Measurements from ENCODE around the gene COPZ1. TPM values are rescaled to one million over a fixed set of nuclear protein-coding genes. Genes with fewer than 3 reads are reported as not detected.
A peak's percentile ranks its signal among the peaks of the same experiment; 100 is the strongest.

The COPZ1 gene
- total RNA-seq, 4 donors from 2014 or later = 91.8 to 145 (median 107) TPM

DNA sequence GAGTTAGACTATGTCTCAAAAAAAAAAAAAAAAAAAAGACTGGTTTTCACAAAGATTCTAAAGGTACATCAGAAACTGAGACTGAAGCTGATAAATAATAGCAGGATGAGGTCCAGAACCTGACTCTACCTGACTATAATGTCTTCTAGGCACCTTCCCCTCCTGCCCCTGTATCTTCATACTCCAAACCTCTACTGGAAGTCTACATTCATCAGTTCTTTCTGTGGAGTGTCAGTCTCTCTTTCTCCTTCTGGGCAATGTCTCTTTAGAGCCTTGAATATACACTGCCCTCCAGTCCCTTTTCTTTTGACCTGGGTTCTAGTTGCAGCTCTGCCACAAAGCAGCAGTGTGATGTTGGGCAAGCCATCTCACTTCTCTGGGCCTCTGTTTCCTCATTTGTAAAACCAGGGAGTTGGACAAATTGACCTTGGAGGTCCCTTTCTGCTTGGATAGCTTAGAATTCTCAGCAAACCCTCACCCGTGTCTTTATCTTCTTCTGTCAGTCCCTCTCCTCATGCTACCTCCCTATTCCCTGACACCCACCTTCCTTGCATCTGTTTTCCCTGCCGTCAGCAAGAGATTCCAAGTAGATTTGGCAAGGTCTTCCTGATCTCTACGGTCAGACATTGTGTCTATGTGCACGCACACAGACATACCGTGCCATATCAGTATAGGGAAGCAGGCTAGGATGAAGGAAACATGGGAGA, 28.4 kb upstream of the COPZ1 start:
- ATAC-seq = no peak
- in situ Hi-C loops (cut with MboI; ENCODE audit: low sequenced_read_pairs in 4 of 4) = no loop called here
- DNase-seq = no peak
- intact Hi-C loops (cut with DNase I; ENCODE audit: low total_unique reads) = no loop called here
- Histone ChIP-seq H3K9me3 (no peaks in the 10 kb centered on the region), H3K36me3 (no peaks in the 10 kb centered on the region), H3K4me3 (no peak overlapping the region), H3K27me3 (no peaks in the 10 kb centered on the region), H3K27ac (no peak overlapping the region), H3K4me1 (peaks cover 13 to 14% of the 10 kb centered on the region in 2 donors)
- no peak for TF ChIP-seq POLR2A (IDR thresholded peaks at IDR 0.05)
- TF ChIP-seq, protein P1, sequence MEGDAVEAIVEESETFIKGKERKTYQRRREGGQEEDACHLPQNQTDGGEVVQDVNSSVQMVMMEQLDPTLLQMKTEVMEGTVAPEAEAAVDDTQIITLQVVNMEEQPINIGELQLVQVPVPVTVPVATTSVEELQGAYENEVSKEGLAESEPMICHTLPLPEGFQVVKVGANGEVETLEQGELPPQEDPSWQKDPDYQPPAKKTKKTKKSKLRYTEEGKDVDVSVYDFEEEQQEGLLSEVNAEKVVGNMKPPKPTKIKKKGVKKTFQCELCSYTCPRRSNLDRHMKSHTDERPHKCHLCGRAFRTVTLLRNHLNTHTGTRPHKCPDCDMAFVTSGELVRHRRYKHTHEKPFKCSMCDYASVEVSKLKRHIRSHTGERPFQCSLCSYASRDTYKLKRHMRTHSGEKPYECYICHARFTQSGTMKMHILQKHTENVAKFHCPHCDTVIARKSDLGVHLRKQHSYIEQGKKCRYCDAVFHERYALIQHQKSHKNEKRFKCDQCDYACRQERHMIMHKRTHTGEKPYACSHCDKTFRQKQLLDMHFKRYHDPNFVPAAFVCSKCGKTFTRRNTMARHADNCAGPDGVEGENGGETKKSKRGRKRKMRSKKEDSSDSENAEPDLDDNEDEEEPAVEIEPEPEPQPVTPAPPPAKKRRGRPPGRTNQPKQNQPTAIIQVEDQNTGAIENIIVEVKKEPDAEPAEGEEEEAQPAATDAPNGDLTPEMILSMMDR (IDR thresholded peaks at IDR 0.05 in 4 of 5, conservative IDR thresholded peaks at IDR 0.05 in 1 of 5) = no peak

GRCh38 chr12:54298904-54299303, 26.0 kb upstream of the COPZ1 start:
- no peak for TF ChIP-seq POLR2A (IDR thresholded peaks at IDR 0.05)
- TF ChIP-seq, protein P1 (IDR thresholded peaks at IDR 0.05 in 4 of 5, conservative IDR thresholded peaks at IDR 0.05 in 1 of 5) = no peak
- DNase-seq = no peak
- H3K4me3 ChIP-seq = no peak overlapping the region
- in situ Hi-C loops (cut with MboI; ENCODE audit: low sequenced_read_pairs in 4 of 4) = no loop called here
- no peaks in the 10 kb centered on the region for H3K36me3 ChIP-seq
- no peaks in the 10 kb centered on the region for H3K27me3 ChIP-seq
- H3K4me1 ChIP-seq = peaks cover 13 to 17% of the 10 kb centered on the region in 2 donors
- intact Hi-C loops (cut with DNase I; ENCODE audit: low total_unique reads) = no loop called here
- H3K27ac ChIP-seq = no peak overlapping the region
- H3K9me3 ChIP-seq = no peaks in the 10 kb centered on the region
- ATAC-seq = no peak

DNA sequence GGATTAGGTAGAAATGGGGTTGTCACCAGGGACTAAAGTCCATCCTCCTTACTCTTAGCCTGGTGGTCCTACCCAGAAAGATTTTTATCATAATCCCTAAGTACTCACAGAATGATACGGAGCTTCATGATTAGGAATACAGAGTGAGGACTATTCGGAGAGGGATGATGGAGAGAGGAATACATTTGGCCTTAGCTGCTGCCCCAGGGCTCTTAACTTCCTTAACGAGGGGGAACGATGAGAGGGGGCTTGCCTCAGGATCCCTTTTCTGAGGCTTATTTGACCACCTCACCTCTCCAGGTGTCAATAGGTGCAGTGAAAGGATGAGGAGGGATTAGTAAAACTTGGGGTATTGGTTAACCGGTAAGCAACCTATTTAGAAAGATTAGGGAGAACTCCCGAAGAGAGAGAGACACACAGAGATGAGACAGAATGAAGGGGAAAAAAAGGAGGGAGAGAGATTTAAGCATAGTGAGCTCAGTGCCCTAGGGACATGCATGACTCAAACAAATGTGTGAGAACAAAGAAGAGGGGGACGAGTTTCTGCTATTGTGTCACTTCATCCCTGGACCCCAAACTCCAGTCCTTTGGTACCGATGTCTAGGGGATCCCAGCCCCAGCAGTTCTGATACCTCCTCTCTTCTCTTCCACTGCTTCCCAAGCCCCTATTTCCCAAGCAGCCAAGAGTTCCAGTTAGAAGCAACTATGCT, 25.3 kb upstream of the COPZ1 start:
- no peak overlapping the region for H3K27ac ChIP-seq
- ATAC-seq = no peak
- DNase-seq = no peak
- H3K27me3 ChIP-seq = no peaks in the 10 kb centered on the region
- peaks cover 17 to 24% of the 10 kb centered on the region in 2 donors for H3K4me1 ChIP-seq
- intact Hi-C loops (cut with DNase I; ENCODE audit: low total_unique reads) (no loop called here), in situ Hi-C loops (cut with MboI; ENCODE audit: low sequenced_read_pairs in 4 of 4) (no loop called here)
- peak overlapping the region in 1 of 4 donors; percentile 43 for H3K4me3 ChIP-seq
- TF ChIP-seq, protein P1 (IDR thresholded peaks at IDR 0.05 in 4 of 5, conservative IDR thresholded peaks at IDR 0.05 in 1 of 5) = no peak
- TF ChIP-seq POLR2A (IDR thresholded peaks at IDR 0.05) = no peak
- H3K9me3 ChIP-seq = no peaks in the 10 kb centered on the region
- H3K36me3 ChIP-seq = no peaks in the 10 kb centered on the region

GRCh38 chr12:54300225-54300731, 24.7 kb upstream of the COPZ1 start:
- intact Hi-C loops (cut with DNase I; ENCODE audit: low total_unique reads) (no loop called here), in situ Hi-C loops (cut with MboI; ENCODE audit: low sequenced_read_pairs in 4 of 4) (no loop called here)
- H3K36me3 ChIP-seq = no peaks in the 10 kb centered on the region
- H3K4me1 ChIP-seq = peaks cover 17 to 24% of the 10 kb centered on the region in 2 donors
- no peaks in the 10 kb centered on the region for H3K9me3 ChIP-seq
- no peak for DNase-seq
- TF ChIP-seq POLR2A (IDR thresholded peaks at IDR 0.05) = no peak
- TF ChIP-seq, protein P1 (IDR thresholded peaks at IDR 0.05 in 4 of 5, conservative IDR thresholded peaks at IDR 0.05 in 1 of 5) = no peak
- peak overlapping the region in 2 of 4 donors; percentile 55 to 61 for H3K27ac ChIP-seq
- ATAC-seq = peak in 1 of 2 donors; percentile 53
- peak overlapping the region; percentile 30 to 44 (median 43) for H3K4me3 ChIP-seq
- no peaks in the 10 kb centered on the region for H3K27me3 ChIP-seq

All from gastrocnemius medialis (tissue), 4 donors.